Neural cell (in vitro differentiated cells): ENCODE data around the gene PRDX5. TPM values are rescaled to one million over a fixed set of nuclear protein-coding genes. Genes with fewer than 3 reads are reported as not detected.

Experiments used
- H2AFZ ChIP-seq: fragments of 200-600, 300-800 bp; sonication (generic), shearing (Covaris generic); 2 replicates; pipeline ENCODE4 v1.6.0; 2014; ENCODE audit warnings: low read depth, mild to moderate bottlenecking, antibody characterized with exemption, low read length, moderate library complexity
- H3F3A ChIP-seq: fragments of 200-600 bp; shearing (Covaris generic); 2 replicates; pipeline ENCODE4 v1.6.1; 2016; ENCODE audit warnings: mild to moderate bottlenecking, moderate library complexity, mixed read lengths, antibody characterized with exemption, low read length; ENCODE audit not compliant: insufficient read depth, poor library complexity, severe bottlenecking
- H3K27ac ChIP-seq: fragments of 200-600, 300-800 bp; sonication (generic), shearing (Covaris generic); 2 replicates; pipeline ENCODE4 v1.5.1; 2014; ENCODE audit warnings: mild to moderate bottlenecking, low read length, moderate library complexity
- H3K27me3 ChIP-seq: fragments of 300-800, 200-600 bp; sonication (generic), shearing (Covaris generic); 2 replicates; pipeline ENCODE4 v1.6.0; 2014; ENCODE audit warnings: mild to moderate bottlenecking, low read depth, low read length, moderate library complexity; ENCODE audit not compliant: insufficient read depth
- H3K36me3 ChIP-seq: fragments of 300-800, 200-600 bp; sonication (generic), shearing (Covaris generic); 2 replicates; pipeline ENCODE4 v1.5.1; 2014; ENCODE audit warnings: mild to moderate bottlenecking, antibody characterized with exemption, low read length, moderate library complexity; ENCODE audit not compliant: insufficient read depth
- H3K4me2 ChIP-seq: fragments of 300-800, 200-600 bp; sonication (generic), shearing (Covaris generic); 2 replicates; pipeline ENCODE4 v1.6.0; 2014; ENCODE audit warnings: mild to moderate bottlenecking, low read length
- H3K4me3 ChIP-seq: fragments of 300-800, 200-600 bp; sonication (generic), shearing (Covaris generic); 2 replicates; pipeline ENCODE4 v1.5.1; 2014; ENCODE audit warnings: mild to moderate bottlenecking, low read length, moderate library complexity
- H3K79me2 ChIP-seq: fragments of 200-600 bp; shearing (Covaris generic); replicated peaks from 2 replicates; pipeline ENCODE4 v1.6.0; 2014; ENCODE audit warnings: mild to moderate bottlenecking, low read length, moderate library complexity; ENCODE audit not compliant: insufficient read depth
- H3K9ac ChIP-seq: fragments of 300-800, 200-600 bp; sonication (generic), shearing (Covaris generic); 2 replicates; pipeline ENCODE4 v1.6.1; 2016; ENCODE audit warnings: mild to moderate bottlenecking, low read length, mixed read lengths
- H3K9me2 ChIP-seq: fragments of 200-600 bp; shearing (Covaris generic); 2 replicates; pipeline ENCODE4 v1.6.1; 2016; ENCODE audit warnings: mild to moderate bottlenecking, low read length, mixed read lengths; ENCODE audit not compliant: insufficient read depth
- H3K9me3 ChIP-seq: fragments of 200-600, 300-800 bp; sonication (generic), shearing (Covaris generic); 2 replicates; pipeline ENCODE4 v1.6.1; 2016; ENCODE audit warnings: mild to moderate bottlenecking, mixed run types, low read length, moderate library complexity, mixed read lengths
- H4K20me1 ChIP-seq: fragments of 200-600 bp; shearing (Covaris generic); 2 replicates; pipeline ENCODE4 v1.6.1; 2016; ENCODE audit warnings: mild to moderate bottlenecking, mixed run types; ENCODE audit not compliant: insufficient read depth
- CTCF ChIP-seq: fragments of 450-650 bp; IDR thresholded peaks from 2 replicates; pipeline ENCODE4 v1.5.1; 2014; ENCODE audit warnings: antibody characterized with exemption, mild to moderate bottlenecking, moderate library complexity; ENCODE audit not compliant: poor library complexity, severe bottlenecking
- EP300 ChIP-seq: fragments of 450-650 bp; conservative IDR thresholded peaks from 2 replicates; pipeline ENCODE4 v1.6.1; 2014; ENCODE audit warnings: antibody characterized with exemption, mild to moderate bottlenecking, moderate library complexity; ENCODE audit not compliant: poor library complexity, severe bottlenecking
- EZH2 ChIP-seq: fragments of 200-600, 300-800 bp; shearing (Covaris generic), sonication (generic); IDR thresholded peaks from 2 replicates; pipeline ENCODE4 v1.6.1; 2014; ENCODE audit warnings: antibody characterized with exemption, low read length, borderline replicate concordance, mild to moderate bottlenecking; ENCODE audit not compliant: insufficient read depth, poor library complexity, severe bottlenecking
- MXI1 ChIP-seq: fragments of 450-650 bp; conservative IDR thresholded peaks from 2 replicates; pipeline ENCODE4 v1.6.1; 2014; ENCODE audit warnings: antibody characterized with exemption, mild to moderate bottlenecking; ENCODE audit not compliant: poor library complexity, severe bottlenecking
- POLR2AphosphoS5 ChIP-seq: IDR thresholded peaks from 2 replicates; pipeline ENCODE4 v1.6.1; 2012
- RAD21 ChIP-seq: fragments of 450-650 bp; conservative IDR thresholded peaks from 2 replicates; pipeline ENCODE4 v1.6.1; 2014; ENCODE audit warnings: antibody characterized with exemption, mild to moderate bottlenecking, moderate library complexity
- SMC3 ChIP-seq: fragments of 450-650 bp; conservative IDR thresholded peaks from 2 replicates; pipeline ENCODE4 v1.6.1; 2014; ENCODE audit warnings: antibody characterized with exemption, mild to moderate bottlenecking, moderate library complexity; ENCODE audit not compliant: poor library complexity
- TAF1 ChIP-seq: IDR thresholded peaks from 2 replicates; pipeline ENCODE4 v1.6.1; 2012; ENCODE audit warnings: low read depth
- polyA plus RNA-seq: library from polyadenylated mRNA; depleted of rRNA; stranded (reverse); fragments of >200 nt; gene quantifications from 2 replicates; pipeline ENCODE4 v1.2.3, GENCODE V29; 2014

The PRDX5 gene
- polyA plus RNA-seq, 1 donor from 2014 or later, result 452 TPM

- TF ChIP-seq POLR2AphosphoS5, result no peak
Measured at GRCh38 chr11:64318766-64319761, 1.1 kb downstream of the PRDX5 start (continued).

DNA sequence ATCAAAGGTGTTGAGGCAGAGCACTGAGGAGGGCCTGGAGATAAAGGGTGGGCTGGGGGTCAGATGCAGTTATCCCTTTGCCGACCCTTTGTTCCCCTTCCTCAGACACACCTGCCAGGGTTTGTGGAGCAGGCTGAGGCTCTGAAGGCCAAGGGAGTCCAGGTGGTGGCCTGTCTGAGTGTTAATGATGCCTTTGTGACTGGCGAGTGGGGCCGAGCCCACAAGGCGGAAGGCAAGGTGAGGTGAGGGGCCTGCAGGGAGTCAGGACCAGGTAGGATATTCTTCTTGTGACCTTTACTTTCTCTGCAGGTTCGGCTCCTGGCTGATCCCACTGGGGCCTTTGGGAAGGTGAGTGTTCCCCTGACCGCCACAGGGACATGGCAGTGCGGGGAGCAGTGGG, 2.6 kb downstream of the PRDX5 start:
- Histone ChIP-seq H3K9me3 (no peaks in the 10 kb centered on the region), H3K27ac (no peak overlapping the region), H3K4me3 (no peak overlapping the region), H3K79me2 (peaks cover 13% of the 10 kb centered on the region), H3F3A (no peaks in the 10 kb centered on the region), H4K20me1 (no peaks in the 10 kb centered on the region), H3K4me2 (no peak overlapping the region), H3K9me2 (no peaks in the 10 kb centered on the region), H3K9ac (no peak overlapping the region), H2AFZ (no peak overlapping the region), H3K27me3 (no peaks in the 10 kb centered on the region), H3K36me3 (no peaks in the 10 kb centered on the region)
- TF ChIP-seq SMC3 (no peak), POLR2AphosphoS5 (no peak), TAF1 (no peak), CTCF (no peak)

- Histone ChIP-seq H3K36me3 (no peaks in the 10 kb centered on the region), H3K79me2 (peaks cover 13% of the 10 kb centered on the region), H3K4me3 (no peak overlapping the region), H3K27me3 (no peaks in the 10 kb centered on the region), H3F3A (no peaks in the 10 kb centered on the region), H3K27ac (no peak overlapping the region), H3K9me2 (no peaks in the 10 kb centered on the region), H3K4me2 (no peak overlapping the region), H2AFZ (no peak overlapping the region), H3K9me3 (no peaks in the 10 kb centered on the region), H3K9ac (no peak overlapping the region), H4K20me1 (no peaks in the 10 kb centered on the region)
- no peak for TF ChIP-seq EP300
- no peak for TF ChIP-seq MXI1
- no peak for TF ChIP-seq POLR2AphosphoS5
- no peak for TF ChIP-seq TAF1
- TF ChIP-seq CTCF, result no peak
Measured at GRCh38 chr11:64321026-64321425, 3.1 kb downstream of the PRDX5 start.

GRCh38 chr11:64321533-64321932, 3.6 kb downstream of the PRDX5 start:
- no peak overlapping the region for H3K4me2 ChIP-seq
- no peaks in the 10 kb centered on the region for H3F3A ChIP-seq
- H3K79me2 ChIP-seq, result peaks cover 13% of the 10 kb centered on the region
- H3K9me3 ChIP-seq, result no peaks in the 10 kb centered on the region
- no peak overlapping the region for H3K27ac ChIP-seq
- no peaks in the 10 kb centered on the region for H4K20me1 ChIP-seq
- no peaks in the 10 kb centered on the region for H3K9me2 ChIP-seq
- no peak overlapping the region for H2AFZ ChIP-seq
- H3K27me3 ChIP-seq, result no peaks in the 10 kb centered on the region
- H3K4me3 ChIP-seq, result no peak overlapping the region
- no peaks in the 10 kb centered on the region for H3K36me3 ChIP-seq
- H3K9ac ChIP-seq, result no peak overlapping the region
- TF ChIP-seq RAD21, result no peak
- no peak for TF ChIP-seq EZH2
- TF ChIP-seq SMC3, result no peak
- no peak for TF ChIP-seq EP300
- no peak for TF ChIP-seq TAF1
- TF ChIP-seq MXI1, result no peak
- no peak for TF ChIP-seq CTCF
